NT2/D1 (cell line): ENCODE measurements around the gene MAST4.

Experiments used
- YY1 ChIP-seq: IDR thresholded peaks from 2 replicates; pipeline ENCODE4 v1.6.1; 2011; ENCODE audit not compliant: insufficient read length, insufficient read depth
- ZNF274 ChIP-seq: IDR thresholded peaks from 2 replicates; pipeline ENCODE4 v1.6.1; 2011; ENCODE audit warnings: mild to moderate bottlenecking, low read depth, low read length

- TF ChIP-seq YY1 = no peak
- no peak for TF ChIP-seq ZNF274
These were observed 362.2 kb downstream of the MAST4 start for GRCh38 chr5:66958201-66958979.
